Astrocyte (in vitro differentiated cells and primary cell): ENCODE measurements around the gene UQCR10.

ENCODE experiments used
- EZH2 ChIP-seq: IDR thresholded peaks from 2 replicates; pipeline ENCODE4 v1.6.1; 2012; ENCODE audit warnings: mild to moderate bottlenecking, low read length, inconsistent platforms; ENCODE audit not compliant: insufficient read depth
- TF ChIP-seq, protein P1 (sequence below): IDR thresholded peaks from 2 replicates; pipeline ENCODE4 v1.5.1; 2011; ENCODE audit warnings: low read depth, mild to moderate bottlenecking, inconsistent platforms, low read length, moderate library complexity; ENCODE audit not compliant: insufficient read depth

DNA sequence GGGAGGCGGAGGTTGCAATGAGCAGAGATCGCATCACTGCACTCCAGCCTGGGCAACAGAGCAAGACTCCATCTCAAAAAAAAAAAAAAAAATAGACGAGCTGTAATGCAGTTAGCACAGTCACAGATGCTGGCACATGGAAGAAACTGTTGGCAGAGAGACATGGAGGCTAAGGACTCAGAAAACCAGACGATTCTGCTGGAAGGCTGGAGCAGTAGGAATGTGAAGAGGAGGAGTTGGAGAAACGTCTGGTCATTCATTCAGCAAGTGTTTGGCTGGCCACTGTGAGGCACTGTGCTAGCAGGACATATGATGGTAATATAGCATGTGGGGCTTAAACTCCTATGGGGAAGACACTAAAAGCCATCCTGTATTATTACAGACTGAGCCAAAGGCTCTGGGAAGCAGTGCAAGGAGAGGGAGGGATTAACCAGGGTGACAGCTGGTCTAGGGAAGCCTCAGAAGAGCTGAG lies 5.0 kb downstream of the UQCR10 start:
- TF ChIP-seq, protein P1, sequence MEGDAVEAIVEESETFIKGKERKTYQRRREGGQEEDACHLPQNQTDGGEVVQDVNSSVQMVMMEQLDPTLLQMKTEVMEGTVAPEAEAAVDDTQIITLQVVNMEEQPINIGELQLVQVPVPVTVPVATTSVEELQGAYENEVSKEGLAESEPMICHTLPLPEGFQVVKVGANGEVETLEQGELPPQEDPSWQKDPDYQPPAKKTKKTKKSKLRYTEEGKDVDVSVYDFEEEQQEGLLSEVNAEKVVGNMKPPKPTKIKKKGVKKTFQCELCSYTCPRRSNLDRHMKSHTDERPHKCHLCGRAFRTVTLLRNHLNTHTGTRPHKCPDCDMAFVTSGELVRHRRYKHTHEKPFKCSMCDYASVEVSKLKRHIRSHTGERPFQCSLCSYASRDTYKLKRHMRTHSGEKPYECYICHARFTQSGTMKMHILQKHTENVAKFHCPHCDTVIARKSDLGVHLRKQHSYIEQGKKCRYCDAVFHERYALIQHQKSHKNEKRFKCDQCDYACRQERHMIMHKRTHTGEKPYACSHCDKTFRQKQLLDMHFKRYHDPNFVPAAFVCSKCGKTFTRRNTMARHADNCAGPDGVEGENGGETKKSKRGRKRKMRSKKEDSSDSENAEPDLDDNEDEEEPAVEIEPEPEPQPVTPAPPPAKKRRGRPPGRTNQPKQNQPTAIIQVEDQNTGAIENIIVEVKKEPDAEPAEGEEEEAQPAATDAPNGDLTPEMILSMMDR = peak; percentile 55
- TF ChIP-seq EZH2 = no peak
